Endometrial microvascular endothelial cells (primary cell): Measurements from ENCODE around the gene CRYGS. TPM values are rescaled to one million over a fixed set of nuclear protein-coding genes. Genes with fewer than 3 reads are reported as not detected.
"Not testable (repeated sequence)": the region's sequence is repeated elsewhere in the genome, so short reads cannot be mapped to it uniquely, and the experiment has no call there.

Source experiments
- in situ Hi-C: cut with HindIII; loops from 2 replicates; pipeline ENCODE4 v1.10.0; 2017; ENCODE audit warnings: low sequenced_read_pairs, low pct_unique_long_range_greater_than_20kb; ENCODE audit errors: inconsistent ontology term
- total RNA-seq: library from RNA; depleted of rRNA; stranded (reverse); fragments of >200 nt; gene quantifications from one replicate; pipeline ENCODE4 v1.2.3, GENCODE V29; 2015; ENCODE audit errors: inconsistent ontology term

Gene CRYGS
- 0.28 TPM for total RNA-seq

DNA sequence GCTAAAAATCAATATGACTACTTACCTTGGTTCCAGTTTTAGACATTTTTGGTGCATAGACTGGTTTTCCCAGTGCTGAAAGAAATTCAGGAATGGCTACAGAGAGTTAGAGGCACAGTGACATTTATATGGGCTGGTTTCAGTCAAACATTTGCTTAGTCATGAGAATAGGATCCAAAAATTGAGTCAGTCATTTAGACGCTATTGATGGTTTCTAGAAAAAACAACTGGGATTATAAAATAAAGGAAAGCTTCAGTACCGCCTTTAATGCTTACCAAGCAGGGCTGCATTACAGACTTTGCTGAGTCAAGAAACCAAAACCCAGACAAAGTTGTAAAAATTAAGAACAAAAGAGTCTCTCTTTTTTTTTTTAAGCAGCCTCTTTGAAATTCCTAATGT is at the start of gene CRYGS:
TSS of gene CRYGS (minus strand) at position 100 of the 400 bp plus-strand sequence. CDS start at position 46, 54 bp downstream.
- in situ Hi-C loops: no loop called here

DNA sequence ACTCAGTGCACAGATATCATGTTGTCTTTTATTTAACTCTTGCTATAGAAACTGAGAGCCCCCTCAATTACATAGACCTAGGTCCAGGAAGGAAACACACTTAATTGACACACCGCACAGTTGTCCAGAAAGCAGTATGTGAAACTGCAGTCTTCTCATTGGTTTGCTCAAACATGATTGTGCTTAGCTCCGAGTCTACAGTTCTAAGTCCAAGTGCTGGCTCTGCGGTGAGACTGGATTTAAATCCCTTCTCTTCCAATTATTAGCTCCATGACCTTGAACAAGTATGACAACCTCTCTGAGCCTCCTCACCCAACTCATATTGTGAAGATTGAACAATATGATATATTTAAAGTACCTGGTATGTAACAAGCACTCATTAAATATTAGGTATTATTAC is 49.7 kb upstream of the CRYGS start:
- in situ Hi-C loops: no loop called here

DNA sequence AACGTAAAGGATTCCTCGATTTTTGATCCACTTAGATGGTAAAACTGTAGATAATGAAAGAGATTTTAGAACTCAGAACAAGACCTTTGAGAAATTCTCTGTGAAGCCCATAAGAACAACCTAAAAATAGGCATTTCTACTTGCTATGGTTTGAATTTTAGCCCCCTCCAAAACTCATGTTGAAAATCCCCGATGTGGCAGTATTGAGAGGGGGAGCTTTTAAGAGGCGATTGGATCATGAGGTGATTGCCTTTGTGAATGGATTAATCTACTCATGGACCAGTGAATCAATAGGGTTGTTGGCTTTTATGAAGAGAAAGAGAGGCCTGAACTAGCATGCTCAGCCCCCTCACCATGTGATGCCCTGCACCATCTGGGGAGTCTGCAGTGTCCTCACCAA is 48.5 kb upstream of the CRYGS start:
- in situ Hi-C loops: no loop called here

DNA sequence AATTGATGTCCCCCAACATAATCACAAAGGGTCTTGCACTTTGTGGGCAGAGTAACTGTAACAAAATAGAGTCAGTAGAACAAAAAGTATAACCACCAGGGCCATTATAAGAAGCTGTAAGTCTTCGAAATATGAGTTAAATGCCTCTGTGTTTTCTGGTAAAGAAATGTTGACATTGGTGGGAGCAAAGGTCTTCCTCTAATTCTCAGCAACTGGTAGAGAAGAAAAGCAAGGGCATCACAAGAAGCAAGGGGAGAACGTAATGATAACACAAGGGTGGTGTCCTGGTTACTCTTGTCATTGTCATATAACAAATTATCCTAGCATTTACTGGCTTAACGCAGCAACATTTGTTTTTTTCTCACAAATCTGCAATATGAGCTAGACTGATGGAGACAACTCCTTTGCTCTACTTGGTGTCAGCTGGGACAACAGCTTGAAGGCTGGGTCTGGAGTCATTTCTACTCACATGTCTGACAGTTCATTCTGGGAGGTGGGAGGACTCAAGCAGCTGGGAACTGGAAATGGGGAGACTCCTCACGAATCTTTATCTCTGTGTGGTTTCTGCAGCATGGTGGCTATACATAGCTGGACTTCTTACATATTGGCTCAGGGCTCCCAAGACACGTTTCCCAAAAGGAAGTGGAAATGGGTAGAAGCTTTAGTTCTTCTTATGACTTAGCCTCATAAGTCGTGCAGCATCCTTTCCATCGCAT is 46.6 kb upstream of the CRYGS start:
- in situ Hi-C loops: no loop called here

DNA sequence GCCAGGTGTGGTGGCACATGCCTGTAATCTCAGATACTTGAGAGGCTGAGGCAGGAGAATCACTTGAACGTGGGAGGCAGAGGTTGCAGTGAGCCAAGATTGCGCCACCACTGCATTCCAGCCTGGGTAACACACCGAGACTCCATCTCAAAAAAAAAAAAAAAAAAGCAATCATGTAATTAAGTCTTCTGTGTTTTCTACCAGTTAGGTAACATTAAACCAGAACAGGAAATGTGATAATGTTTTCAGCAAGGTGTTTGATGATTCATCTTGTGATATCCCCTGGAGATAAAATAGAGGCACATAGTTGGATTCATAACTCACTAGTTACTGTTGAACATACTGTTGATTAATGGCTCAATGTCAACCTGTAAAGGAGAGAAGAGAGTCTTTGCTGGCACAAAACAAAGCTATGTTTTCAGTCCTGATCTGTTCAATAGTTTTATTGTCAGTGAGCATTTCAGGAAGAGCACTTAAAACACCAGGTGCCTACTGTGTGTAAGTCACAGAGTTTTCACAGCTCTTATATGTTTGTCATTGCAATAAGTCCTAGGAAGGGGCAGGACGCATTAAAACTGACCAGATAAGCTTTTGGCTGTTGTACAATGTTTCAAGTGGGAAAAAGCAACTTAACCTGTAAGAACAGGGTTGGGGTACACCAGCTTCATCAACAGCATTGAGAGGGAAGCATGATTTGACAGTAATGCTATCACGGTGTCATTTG is 45.8 kb upstream of the CRYGS start:
- in situ Hi-C loops: no loop called here

DNA sequence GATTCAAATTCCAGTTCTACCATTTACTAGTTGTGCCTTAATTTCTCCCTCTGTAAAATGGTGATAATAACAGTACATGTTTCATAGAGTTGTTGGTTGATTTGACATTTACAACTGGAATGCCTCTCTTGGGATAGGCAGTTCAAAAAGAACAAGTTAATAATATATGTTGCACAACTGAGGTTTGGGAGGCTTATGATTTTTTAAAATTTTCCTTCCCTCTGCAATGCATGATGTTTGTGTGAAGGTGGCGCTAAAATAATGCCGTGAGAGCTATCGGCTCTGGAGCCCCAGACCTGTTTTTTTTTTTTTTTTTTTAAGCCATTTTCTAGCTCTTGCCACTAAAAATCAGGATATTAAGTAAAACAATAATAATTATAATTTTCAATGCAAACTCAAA is 44.9 kb upstream of the CRYGS start:
- in situ Hi-C loops: no loop called here

DNA sequence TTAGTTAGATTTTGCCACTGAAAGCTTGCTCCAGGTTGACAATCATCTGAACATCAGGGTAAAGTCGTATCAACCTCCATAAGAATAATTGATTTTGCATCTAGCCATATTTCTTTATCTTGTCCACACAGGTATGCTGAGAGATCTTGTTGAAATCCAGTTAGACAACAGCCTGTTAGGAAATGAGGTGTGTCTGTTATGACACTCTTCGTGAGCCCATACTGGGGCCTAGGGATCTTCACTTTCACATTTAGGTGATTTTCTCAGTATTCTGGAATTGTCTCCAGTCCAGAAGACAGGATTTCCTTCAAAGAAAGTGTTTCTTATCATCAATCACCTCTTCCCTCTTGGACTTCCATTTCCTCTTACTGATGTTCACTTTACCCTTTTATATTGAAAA is 44.5 kb upstream of the CRYGS start:
- in situ Hi-C loops: no loop called here

DNA sequence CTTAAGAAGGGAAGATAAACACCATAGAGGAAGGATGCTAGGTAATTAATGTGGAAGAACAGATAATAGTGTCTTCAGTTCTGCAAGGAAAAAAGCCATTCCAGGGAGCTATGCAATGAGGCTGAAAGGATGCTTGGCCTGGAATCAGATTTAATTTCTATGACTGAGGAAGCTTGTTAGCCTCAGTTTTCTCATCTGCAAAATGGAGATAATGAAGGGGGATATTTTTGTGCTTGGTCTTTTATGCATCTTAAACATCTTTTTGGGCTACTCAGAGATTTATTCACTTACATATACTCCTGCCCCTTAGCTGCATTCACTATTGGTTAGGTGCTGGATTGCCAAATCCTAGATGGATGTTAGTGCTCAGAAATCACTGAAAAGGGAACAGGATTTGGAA is 43.0 kb upstream of the CRYGS start:
- in situ Hi-C loops: no loop called here

DNA sequence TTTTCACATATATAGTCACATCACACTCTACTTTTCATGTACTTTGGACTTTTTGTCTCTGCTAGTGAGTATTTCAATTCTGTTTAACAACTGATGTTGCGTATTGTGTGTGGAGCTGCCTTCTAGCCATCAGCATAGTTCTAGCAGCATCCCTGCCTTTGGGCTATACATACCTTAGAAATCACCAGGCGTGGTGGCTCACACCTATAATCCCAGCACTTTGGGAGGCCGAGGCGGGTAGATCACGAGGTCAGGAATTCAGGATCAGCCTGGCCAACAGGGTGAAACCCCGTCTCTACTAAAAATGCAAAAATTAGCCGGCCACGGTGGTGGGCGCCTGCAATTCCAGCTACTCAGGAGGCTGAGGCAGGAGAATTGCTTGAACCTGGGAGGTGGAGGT is 42.1 kb upstream of the CRYGS start:
- in situ Hi-C loops: not testable (repeated sequence)

DNA sequence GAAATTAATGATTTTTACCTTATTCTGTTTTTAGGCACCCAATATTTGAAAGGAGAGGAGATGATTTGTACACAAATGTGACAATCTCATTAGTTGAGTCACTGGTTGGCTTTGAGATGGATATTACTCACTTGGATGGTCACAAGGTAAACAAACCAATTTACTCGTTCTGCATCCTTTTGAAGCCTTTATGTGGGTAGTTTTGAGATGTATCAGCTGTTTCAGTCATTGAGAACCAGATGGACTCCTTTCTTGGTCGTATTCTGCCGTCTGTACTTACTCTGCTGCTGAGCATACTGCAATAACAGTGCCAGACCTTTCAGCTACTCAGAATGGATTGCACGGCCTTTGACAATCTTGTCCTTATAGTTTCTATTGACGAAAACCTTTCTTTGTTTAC is 39.7 kb upstream of the CRYGS start:
- in situ Hi-C loops: no loop called here

DNA sequence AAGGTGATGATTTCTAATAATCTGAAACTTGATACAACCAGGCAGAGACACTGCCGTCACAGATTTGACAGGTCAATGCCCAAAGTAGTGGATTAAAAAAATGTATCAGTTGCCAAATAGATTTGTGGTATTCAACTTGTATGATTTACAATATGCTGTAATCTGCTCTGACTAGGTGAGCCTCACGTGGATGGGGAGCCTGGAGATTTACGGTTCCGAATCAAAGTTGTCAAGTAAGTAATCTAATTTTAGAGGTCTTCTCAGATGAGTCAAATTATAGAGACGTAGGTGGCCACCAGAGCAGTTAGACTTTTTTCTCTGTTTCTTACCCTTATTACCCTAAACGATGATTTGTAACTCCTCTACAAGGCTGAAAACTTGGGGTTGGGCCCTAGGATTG is 38.4 kb upstream of the CRYGS start:
- in situ Hi-C loops: no loop called here

DNA sequence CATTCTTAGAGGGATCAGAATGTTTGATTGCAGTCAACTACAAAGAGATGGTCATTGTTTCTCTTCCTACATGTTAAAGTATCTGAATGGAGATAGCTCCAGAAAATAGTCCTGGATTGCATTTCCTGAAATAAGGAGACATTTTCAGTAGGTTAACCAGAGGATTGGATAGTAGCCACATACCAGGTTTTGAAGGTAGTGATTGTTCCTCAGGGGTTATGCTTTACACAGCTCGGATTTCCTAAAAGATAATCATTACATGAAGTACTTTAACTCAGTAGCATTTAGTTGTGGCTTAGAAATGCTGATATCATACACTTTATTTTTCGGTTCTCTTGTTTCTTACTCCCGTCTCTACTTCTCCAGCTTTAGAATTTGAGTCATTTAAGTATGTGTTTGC is 36.6 kb upstream of the CRYGS start:
- in situ Hi-C loops: no loop called here

DNA sequence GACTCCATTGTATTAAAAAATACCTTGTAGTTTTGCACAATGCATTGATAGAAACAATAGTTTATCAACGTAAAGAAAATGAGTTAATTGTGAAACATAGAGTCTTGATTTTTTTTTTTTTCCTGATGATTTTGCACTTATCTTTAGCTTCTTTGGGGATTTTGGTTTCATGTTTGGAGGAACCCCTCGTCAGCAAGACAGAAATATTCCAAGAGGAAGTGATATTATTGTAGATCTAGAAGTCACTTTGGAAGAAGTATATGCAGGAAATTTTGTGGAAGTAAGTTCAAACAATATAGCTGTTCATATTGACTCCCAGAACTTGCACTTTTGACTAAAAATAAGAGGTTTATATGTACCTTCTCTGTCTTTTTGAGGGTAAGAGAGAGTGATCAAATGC is 33.3 kb upstream of the CRYGS start:
- in situ Hi-C loops: no loop called here

DNA sequence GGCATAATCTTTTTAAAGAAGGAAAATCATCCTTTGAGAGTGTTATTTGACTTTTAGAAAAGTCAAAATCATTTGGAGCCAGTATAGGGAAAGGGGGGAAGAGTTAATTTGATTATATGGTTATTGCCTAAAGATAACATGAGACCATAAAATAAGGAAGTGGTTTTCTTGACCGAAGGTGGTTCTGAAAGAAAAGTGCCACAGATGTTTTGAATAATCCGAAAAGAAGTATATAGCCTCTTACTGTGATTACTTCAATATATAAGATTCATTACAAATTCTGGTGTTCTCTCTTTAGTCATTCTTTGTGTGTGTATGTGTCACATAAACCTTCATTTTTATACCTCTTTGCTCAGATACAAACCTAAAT is 27.4 kb upstream of the CRYGS start:
- in situ Hi-C loops: no loop called here

DNA sequence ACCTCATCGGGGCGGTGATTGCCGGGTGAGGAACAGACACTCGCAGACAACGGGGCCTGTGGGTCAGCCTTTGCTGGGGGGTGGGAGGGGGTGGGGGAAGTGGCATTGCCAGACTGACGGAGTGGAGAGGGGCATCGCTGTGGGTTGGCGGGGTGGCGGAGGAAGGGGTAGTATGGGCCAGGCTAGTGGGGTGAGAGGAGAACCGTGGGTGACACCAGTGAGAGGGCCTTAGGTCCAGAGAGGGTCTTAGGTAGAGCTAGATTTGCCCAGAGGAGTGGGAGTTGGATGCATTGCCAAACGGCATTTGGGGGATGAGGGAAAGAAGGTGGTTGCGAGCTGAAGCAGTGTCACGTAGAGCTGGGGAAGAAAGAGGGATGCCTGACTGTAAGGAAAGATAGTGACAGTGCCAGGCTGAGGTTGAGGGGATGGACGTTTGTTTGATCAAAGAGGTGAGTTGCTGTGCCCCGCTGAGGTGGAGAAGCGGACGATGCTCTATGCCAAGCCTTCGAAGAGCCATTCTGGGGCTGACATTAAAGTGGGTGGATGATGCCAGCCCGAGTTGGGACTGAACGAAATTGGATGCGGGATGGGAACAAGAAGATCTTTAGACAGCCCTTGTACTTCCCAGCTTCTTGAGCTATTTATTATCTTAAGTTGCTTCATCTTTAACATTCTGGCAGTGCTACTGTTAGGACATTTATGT is 26.9 kb upstream of the CRYGS start:
- in situ Hi-C loops: no loop called here

DNA sequence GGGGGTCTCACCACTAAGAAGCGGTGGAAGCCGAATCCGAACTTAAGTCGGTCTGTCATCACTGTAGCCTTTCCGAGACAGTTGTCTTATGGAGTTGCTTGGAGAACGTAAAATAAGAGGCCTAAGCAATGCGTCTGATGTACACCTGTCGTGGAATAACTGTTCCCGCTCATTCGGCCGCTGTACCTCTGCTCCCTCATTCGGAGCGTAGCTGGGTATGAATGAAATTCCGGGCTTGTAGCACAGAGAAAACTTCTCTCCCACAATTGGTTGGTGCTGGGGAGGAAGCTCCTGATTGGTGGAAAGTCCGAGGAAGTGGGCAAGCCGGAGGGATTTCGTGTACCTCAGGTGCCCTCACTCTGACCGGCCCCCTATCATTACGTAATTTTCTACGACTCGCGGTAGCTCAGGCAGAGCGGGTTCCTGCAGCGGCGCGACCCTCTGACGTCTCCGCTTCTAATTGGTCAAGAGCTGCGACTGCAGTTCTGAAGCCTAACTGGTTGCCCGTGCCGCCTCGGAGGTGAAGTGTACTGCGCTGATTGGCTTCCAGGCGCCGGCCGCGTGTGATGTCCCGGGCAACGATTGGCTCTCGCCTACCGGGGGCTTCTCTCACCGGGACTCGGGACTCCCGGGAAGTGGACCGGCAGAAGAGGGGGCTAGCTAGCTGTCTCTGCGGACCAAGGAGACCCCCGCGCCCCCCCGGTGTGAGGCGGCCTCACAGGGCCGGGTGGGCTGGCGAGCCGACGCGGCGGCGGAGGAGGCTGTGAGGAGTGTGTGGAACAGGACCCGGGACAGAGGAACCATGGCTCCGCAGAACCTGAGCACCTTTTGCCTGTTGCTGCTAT is 26.1 kb upstream of the CRYGS start, which contains the start of gene DNAJB11:
TSS of gene DNAJB11 (plus strand) at position 625 of the 845 bp plus-strand sequence. CDS start at position 803, 178 bp downstream.
- in situ Hi-C loops: no loop called here

DNA sequence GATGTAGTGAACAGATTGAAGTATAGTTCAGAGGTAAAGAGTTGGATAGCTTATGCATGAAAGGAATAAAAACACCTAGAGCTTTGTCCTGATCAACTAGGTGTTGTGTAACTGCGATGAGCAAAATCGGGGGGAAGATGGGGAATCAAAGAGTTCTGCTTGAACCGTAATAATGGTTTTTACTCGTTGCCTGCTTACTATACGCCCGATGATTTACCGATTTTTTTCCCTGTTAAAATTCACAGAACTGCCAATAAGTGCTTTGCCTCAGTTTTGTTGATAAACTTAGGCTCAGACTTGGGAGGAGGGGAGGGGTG is 25.6 kb upstream of the CRYGS start:
- in situ Hi-C loops: no loop called here

DNA sequence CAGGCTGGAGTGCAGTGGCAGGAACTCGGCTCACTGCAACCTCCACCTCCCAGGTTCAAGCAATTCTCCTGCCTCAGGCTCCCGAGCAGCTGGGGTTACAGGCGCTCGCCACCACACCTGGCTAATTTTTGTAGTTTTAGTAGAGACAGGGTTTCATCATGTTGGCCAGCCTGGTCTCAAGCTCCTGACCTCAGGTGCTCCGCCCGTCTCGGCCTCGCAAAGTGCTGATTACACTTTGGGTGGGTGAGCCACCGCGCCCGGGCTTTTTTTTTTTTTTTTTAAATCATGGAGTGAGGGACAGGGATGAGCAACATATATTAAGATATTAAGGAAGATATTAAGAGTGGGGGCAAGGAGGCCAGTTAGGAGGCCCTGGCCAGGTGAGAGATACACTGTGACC is 25.2 kb upstream of the CRYGS start:
- in situ Hi-C loops: not testable (repeated sequence)
